Raji (cell line): Measurements from ENCODE around the gene KLK2.

Experiments used
- POLR2A ChIP-seq: IDR thresholded peaks from 2 replicates; pipeline ENCODE4 v1.6.1; 2011; ENCODE audit warnings: low read depth, low read length, control low read depth; ENCODE audit not compliant: insufficient read depth

The KLK2 gene

GRCh38 chr19:50870417-50871089, 2.7 kb upstream of the KLK2 start:
- no peak for TF ChIP-seq POLR2A

DNA sequence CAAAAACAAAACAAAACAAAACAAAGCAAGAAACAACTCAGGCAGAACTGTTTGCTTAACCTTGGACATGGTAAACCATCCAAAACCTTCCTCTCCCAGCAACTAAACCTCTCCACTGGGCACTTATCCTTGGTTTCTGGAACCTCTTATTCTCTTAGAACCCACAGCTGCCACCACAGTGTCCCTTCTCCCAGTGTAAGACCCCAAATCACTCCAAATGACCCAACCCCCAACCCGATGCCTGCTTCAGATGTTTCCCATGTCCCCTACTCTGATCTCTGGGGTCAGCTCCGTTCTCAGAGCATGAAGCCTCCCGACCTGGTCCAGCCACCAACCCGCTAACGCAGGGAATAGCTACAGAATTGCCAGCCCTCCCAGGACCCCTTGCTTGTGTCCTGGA, 972 bp downstream of the KLK2 start:
- TF ChIP-seq POLR2A = no peak

- TF ChIP-seq POLR2A = no peak
These were observed 2.7 kb downstream of the KLK2 start for GRCh38 chr19:50875795-50876422.

DNA sequence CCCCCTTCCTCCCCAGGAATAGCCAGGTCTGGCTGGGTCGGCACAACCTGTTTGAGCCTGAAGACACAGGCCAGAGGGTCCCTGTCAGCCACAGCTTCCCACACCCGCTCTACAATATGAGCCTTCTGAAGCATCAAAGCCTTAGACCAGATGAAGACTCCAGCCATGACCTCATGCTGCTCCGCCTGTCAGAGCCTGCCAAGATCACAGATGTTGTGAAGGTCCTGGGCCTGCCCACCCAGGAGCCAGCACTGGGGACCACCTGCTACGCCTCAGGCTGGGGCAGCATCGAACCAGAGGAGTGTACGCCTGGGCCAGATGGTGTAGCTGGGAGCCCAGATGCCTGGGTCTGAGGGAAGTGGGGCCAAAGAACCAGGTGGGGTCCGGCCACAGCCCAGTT, 3.2 kb downstream of the KLK2 start:
- TF ChIP-seq POLR2A = no peak

GRCh38 chr19:50877338-50877737, 4.1 kb downstream of the KLK2 start:
- no peak for TF ChIP-seq POLR2A

DNA sequence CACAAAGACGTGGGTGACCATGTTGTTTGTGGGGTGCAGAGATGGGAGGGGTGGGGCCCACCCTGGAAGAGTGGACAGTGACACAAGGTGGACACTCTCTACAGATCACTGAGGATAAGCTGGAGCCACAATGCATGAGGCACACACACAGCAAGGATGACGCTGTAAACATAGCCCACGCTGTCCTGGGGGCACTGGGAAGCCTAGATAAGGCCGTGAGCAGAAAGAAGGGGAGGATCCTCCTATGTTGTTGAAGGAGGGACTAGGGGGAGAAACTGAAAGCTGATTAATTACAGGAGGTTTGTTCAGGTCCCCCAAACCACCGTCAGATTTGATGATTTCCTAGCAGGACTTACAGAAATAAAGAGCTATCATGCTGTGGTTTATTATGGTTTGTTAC, 5.6 kb downstream of the KLK2 start:
- no peak for TF ChIP-seq POLR2A

DNA sequence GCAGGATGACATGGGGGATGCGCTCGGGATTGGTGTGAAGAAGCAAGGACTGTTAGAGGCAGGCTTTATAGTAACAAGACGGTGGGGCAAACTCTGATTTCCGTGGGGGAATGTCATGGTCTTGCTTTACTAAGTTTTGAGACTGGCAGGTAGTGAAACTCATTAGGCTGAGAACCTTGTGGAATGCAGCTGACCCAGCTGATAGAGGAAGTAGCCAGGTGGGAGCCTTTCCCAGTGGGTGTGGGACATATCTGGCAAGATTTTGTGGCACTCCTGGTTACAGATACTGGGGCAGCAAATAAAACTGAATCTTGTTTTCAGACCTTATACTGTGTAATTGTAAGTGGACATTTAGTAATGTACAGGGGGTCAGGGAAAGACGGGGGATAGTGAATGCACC, 7.0 kb downstream of the KLK2 start:
- TF ChIP-seq POLR2A = no peak

DNA sequence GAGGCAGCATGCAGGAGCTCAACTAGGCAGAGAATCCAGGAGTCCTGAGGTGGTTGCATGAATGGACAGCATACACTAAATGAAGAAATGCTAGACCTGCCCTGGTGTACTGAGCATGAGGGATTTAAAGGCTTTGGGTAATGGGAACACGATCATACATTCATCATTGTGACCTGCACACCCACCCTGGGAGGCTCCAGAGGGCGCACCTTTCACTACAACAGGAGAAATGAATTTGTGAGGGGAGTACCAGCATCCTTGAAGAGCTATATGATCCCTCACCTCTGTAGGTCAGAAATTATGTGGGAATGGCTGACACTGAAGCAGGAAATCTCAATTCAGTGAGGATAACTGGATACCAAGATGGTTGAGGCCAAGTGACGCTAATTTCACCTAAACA, 8.9 kb downstream of the KLK2 start:
- no peak for TF ChIP-seq POLR2A

DNA sequence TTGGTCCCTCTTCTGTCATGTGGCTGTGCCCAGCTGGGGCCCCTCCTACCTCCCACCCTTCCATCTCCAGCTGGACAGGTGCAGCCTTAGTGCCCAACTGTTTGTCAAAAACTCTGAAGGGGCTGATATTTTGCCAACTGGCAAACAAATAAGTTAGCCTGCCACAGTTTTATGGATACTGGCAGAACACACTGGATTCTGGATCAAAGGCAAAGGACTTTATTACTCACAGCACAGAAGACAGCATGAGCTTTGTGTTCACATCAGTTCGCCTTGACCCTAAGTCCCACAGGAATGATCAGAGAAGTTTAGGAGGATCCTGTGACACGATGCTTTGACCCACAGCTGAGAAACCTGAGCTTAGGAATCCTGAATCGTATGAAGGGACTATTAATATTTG, 16.4 kb downstream of the KLK2 start:
- TF ChIP-seq POLR2A = no peak

- TF ChIP-seq POLR2A = no peak
These were observed 17.4 kb downstream of the KLK2 start for GRCh38 chr19:50890422-50891252.

DNA sequence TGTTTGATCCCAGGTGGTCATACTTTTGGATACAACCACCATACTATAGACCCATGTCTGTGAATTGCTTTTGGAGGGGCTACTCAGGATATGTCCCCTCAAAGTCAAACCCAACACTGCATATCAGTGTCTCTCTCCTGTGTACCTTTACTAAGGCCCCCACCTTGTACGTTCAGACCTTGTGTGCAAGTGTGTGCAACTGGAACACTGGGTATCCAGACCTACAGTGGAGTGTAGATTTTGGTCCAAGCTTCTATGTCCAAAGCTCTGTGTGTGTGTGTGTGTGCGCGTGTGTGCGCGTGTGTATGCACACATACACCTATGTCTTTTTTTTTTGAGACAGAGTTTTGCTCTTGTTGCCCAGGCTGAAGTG, 18.0 kb downstream of the KLK2 start:
- no peak for TF ChIP-seq POLR2A

- TF ChIP-seq POLR2A = no peak
These were observed 20.0 kb downstream of the KLK2 start for GRCh38 chr19:50893047-50893736.

GRCh38 chr19:50894478-50895356, 21.5 kb downstream of the KLK2 start:
- TF ChIP-seq POLR2A = no peak

- no peak for TF ChIP-seq POLR2A
These were observed 23.5 kb downstream of the KLK2 start for GRCh38 chr19:50896591-50897190.

- no peak for TF ChIP-seq POLR2A
These were observed 24.0 kb downstream of the KLK2 start for GRCh38 chr19:50897191-50897607.

- TF ChIP-seq POLR2A = no peak
These were observed 24.4 kb downstream of the KLK2 start for GRCh38 chr19:50897612-50898011.
